DND-41 (cell line): ENCODE measurements around the gene SLC6A1.

Experiments
- EZH2 ChIP-seq: IDR thresholded peaks from 3 replicates; pipeline ENCODE4 v1.6.1; 2012; ENCODE audit warnings: borderline replicate concordance, low read depth, mild to moderate bottlenecking, moderate library complexity, low read length, inconsistent platforms; ENCODE audit not compliant: severe bottlenecking
- TF ChIP-seq, protein P1 (sequence below): IDR thresholded peaks from 2 replicates; pipeline ENCODE4 v1.5.1; 2012; ENCODE audit warnings: borderline replicate concordance, low read length, moderate library complexity, mild to moderate bottlenecking; ENCODE audit not compliant: poor library complexity, severe bottlenecking; ENCODE audit errors: extremely low read depth

DNA sequence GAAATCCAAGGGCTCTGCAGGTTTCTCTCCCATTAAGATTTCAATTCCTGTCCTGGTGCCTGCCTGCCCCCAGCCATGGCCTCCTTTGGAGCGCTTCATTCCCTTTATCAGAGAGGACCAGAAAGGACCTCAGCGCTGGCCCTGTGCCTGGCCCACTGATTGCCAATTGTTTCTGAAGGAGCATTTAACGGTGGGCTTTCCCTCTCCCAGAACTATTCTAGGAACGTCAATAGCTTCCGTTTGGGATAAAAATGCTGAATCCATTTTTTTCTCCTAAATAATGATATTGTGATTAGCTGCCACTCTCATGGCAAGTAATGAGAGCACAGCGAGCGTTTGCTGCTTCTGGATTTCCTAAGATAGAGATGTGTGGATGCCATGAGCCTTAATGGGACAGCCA is 12.2 kb upstream of the SLC6A1 start:
- TF ChIP-seq, protein P1, sequence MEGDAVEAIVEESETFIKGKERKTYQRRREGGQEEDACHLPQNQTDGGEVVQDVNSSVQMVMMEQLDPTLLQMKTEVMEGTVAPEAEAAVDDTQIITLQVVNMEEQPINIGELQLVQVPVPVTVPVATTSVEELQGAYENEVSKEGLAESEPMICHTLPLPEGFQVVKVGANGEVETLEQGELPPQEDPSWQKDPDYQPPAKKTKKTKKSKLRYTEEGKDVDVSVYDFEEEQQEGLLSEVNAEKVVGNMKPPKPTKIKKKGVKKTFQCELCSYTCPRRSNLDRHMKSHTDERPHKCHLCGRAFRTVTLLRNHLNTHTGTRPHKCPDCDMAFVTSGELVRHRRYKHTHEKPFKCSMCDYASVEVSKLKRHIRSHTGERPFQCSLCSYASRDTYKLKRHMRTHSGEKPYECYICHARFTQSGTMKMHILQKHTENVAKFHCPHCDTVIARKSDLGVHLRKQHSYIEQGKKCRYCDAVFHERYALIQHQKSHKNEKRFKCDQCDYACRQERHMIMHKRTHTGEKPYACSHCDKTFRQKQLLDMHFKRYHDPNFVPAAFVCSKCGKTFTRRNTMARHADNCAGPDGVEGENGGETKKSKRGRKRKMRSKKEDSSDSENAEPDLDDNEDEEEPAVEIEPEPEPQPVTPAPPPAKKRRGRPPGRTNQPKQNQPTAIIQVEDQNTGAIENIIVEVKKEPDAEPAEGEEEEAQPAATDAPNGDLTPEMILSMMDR, result no peak
- no peak for TF ChIP-seq EZH2
